KMS-11 (cell line): ENCODE data around the gene GTF2F1.

ENCODE experiments used
- H2AFZ ChIP-seq: fragments of 200-600 bp; sonication (generic); 2 replicates; pipeline ENCODE4 v1.6.1; 2016; ENCODE audit warnings: antibody characterized with exemption, mixed run types, low read depth
- H3K27ac ChIP-seq: fragments of 200-600 bp; sonication (generic); 2 replicates; pipeline ENCODE4 v1.6.1; 2016; ENCODE audit warnings: mild to moderate bottlenecking, mixed run types
- H3K27me3 ChIP-seq: fragments of 200-600 bp; sonication (generic); 2 replicates; pipeline ENCODE4 v1.6.1; 2017; ENCODE audit warnings: mild to moderate bottlenecking, low read depth, mixed run types, moderate library complexity; ENCODE audit not compliant: insufficient read depth
- H3K36me3 ChIP-seq: fragments of 200-600 bp; sonication (generic); 2 replicates; pipeline ENCODE4 v1.6.1; 2017; ENCODE audit warnings: mild to moderate bottlenecking, mixed run types; ENCODE audit not compliant: insufficient read depth
- H3K4me1 ChIP-seq: fragments of 200-600 bp; sonication (generic); 2 replicates; pipeline ENCODE4 v1.6.1; 2016; ENCODE audit warnings: mild to moderate bottlenecking, low read depth, mixed run types; ENCODE audit not compliant: poor library complexity, severe bottlenecking
- H3K4me2 ChIP-seq: fragments of 200-600 bp; sonication (generic); 2 replicates; pipeline ENCODE4 v1.7.0; 2016; ENCODE audit warnings: mild to moderate bottlenecking, mixed run types
- H3K4me3 ChIP-seq: fragments of 200-600 bp; sonication (generic); IDR thresholded peaks from 2 replicates; pipeline ENCODE4 v1.6.1; 2017; ENCODE audit warnings: low read depth, low read length, mixed read lengths; ENCODE audit not compliant: insufficient read depth
- H3K79me2 ChIP-seq: fragments of 200-600 bp; sonication (generic); 2 replicates; pipeline ENCODE4 v1.6.1; 2016; ENCODE audit warnings: low read depth, mixed run types; ENCODE audit not compliant: insufficient read depth
- H3K9ac ChIP-seq: fragments of 200-600 bp; sonication (generic); 2 replicates; pipeline ENCODE4 v1.6.1; 2016; ENCODE audit warnings: mild to moderate bottlenecking, mixed run types
- H4K20me1 ChIP-seq: fragments of 200-600 bp; sonication (generic); 2 replicates; pipeline ENCODE4 v1.6.1; 2016; ENCODE audit warnings: mild to moderate bottlenecking, mixed run types; ENCODE audit not compliant: insufficient read depth
- CTCF ChIP-seq: fragments of 200-600 bp; sonication (generic); conservative IDR thresholded peaks from 2 replicates; pipeline ENCODE4 v1.6.1; 2017; ENCODE audit warnings: low read depth, mild to moderate bottlenecking, antibody characterized with exemption, low read length, moderate library complexity, mixed read lengths

The GTF2F1 gene

GRCh38 chr19:6396305-6396704 lies 3.3 kb upstream of the GTF2F1 start:
- no peak overlapping the region for H3K4me2 ChIP-seq
- H3K27ac ChIP-seq = no peak overlapping the region
- no peak for TF ChIP-seq CTCF
- H3K9ac ChIP-seq = no peak overlapping the region
- H2AFZ ChIP-seq = no peak overlapping the region
- H3K4me3 ChIP-seq = no peak overlapping the region
- no peaks in the 10 kb centered on the region for H3K36me3 ChIP-seq
- H3K4me1 ChIP-seq = peaks cover 12% of the 10 kb centered on the region
- no peaks in the 10 kb centered on the region for H3K27me3 ChIP-seq
- H4K20me1 ChIP-seq = no peaks in the 10 kb centered on the region
- peaks cover 13% of the 10 kb centered on the region; the same call in 1 of the 2 replicates for H3K79me2 ChIP-seq

- TF ChIP-seq CTCF = no peak
- Histone ChIP-seq H3K4me2 (no peak overlapping the region), H3K36me3 (no peaks in the 10 kb centered on the region; the same call in 1 of the 2 replicates), H3K79me2 (peaks cover 13% of the 10 kb centered on the region; the same call in 1 of the 2 replicates), H3K27ac (no peak overlapping the region), H3K4me1 (peaks cover 12% of the 10 kb centered on the region), H3K4me3 (no peak overlapping the region), H2AFZ (no peak overlapping the region), H4K20me1 (no peaks in the 10 kb centered on the region), H3K9ac (no peak overlapping the region), H3K27me3 (no peaks in the 10 kb centered on the region)
These were observed 1.9 kb upstream of the GTF2F1 start for GRCh38 chr19:6394831-6395230.

DNA sequence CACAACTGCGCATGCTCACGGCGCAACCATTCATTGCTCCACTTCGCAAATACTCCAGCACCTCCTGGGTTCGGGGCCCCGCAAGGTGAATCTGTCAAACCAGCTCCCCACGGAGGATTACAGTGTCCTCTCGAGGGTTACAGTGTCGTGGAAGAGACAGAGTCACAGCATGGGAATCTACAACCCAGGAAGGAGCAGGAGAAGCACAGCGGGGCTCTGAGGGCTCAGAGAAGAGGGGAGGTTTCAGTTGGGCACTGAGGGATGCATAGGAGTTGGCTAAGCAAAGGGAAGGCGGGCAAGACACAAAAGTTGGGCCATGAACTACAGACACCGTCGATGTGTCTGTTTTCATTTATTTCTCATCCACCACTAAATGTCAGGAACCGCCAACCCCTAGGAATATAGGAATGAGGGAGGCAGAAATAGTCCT lies 1.0 kb upstream of the GTF2F1 start:
- peak overlapping the region; percentile 77 for H3K9ac ChIP-seq
- H3K79me2 ChIP-seq = peaks cover 13% of the 10 kb centered on the region; the same call in 1 of the 2 replicates
- H3K4me2 ChIP-seq = peak overlapping the region; percentile 77
- no peak overlapping the region for H3K4me3 ChIP-seq
- peaks cover 12% of the 10 kb centered on the region for H3K4me1 ChIP-seq
- peak overlapping the region; percentile 75 for H3K27ac ChIP-seq
- no peaks in the 10 kb centered on the region; the same call in 1 of the 2 replicates for H3K36me3 ChIP-seq
- H2AFZ ChIP-seq = peak overlapping the region; percentile 97
- no peak for TF ChIP-seq CTCF
- no peaks in the 10 kb centered on the region for H4K20me1 ChIP-seq
- no peaks in the 10 kb centered on the region for H3K27me3 ChIP-seq

DNA sequence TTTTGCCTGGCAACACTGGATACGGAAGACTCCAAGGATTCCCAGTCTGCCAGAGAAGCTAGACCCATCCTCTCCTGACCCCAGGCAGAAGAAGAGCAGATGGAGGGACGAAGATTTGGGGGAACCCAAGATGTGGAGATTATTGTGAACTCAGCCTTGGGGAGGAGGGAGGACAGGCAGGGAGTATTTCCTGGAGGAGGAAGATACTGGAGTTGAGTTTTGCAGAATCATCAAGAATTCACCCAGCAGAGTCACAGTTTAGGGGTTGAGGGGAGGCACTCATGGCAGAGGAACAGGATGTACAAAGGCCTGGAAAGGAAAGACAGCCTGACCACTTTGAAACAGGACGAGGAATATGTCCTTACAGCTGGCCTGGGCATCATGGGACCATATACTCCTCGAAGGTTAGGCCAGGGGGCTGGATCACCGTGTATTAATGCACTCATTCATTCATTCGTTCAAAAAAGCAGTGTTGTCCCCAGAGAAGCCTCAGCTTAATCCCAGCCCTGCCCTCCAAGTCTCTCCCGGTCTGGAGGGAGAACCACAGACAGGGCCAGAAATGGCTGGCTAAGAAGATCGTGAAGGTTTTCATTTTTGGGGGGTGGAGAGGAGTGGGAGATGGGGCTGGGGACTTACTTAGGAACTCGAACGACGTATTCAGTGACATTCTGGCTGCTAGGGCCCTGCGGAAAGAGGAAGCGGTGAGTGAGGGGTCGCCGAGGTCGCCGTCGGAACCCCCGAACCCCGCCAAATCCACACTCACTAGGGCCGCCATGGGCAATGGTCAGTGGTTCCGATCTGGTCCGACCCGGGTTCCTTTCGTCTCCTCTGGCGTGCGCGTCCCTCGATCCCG lies 517 bp downstream of the GTF2F1 start:
- peaks cover 13% of the 10 kb centered on the region; the same call in 1 of the 2 replicates for H3K79me2 ChIP-seq
- H3K4me2 ChIP-seq = peak overlapping the region; percentile 68
- no peaks in the 10 kb centered on the region; the same call in 1 of the 2 replicates for H3K36me3 ChIP-seq
- no peaks in the 10 kb centered on the region for H3K27me3 ChIP-seq
- no peak for TF ChIP-seq CTCF
- peaks cover 12% of the 10 kb centered on the region for H3K4me1 ChIP-seq
- H3K4me3 ChIP-seq = no peak overlapping the region
- H3K9ac ChIP-seq = peak overlapping the region; percentile 77
- H4K20me1 ChIP-seq = no peaks in the 10 kb centered on the region
- peak overlapping the region; percentile 75 for H3K27ac ChIP-seq
- H2AFZ ChIP-seq = peak overlapping the region; percentile 97
